K562 (cell line): ENCODE measurements around the gene ABCC5. TPM values are rescaled to one million over a fixed set of nuclear protein-coding genes. Genes with fewer than 3 reads are reported as not detected.

ENCODE experiments used
- ATF6 ChIP-seq: sonication (generic); formaldehyde crosslinking; IDR thresholded peaks from 2 replicates; pipeline ENCODE4 v1.4.0; 2020; ENCODE audit warnings: mild to moderate bottlenecking, missing genetic modification reagents
- CGGBP1 ChIP-seq: fragments of 250-450 bp; sonication (Bioruptor Pico); IDR thresholded peaks from 2 replicates; pipeline ENCODE4 v1.9.0; 2021; ENCODE audit warnings: mild to moderate bottlenecking
- GABPB1 ChIP-seq: sonication (generic); formaldehyde crosslinking; IDR thresholded peaks from 2 replicates; pipeline ENCODE4 v1.8.0; 2022; ENCODE audit warnings: mild to moderate bottlenecking, missing genetic modification reagents
- RBM25 ChIP-seq: fragments of 200-400 bp; formaldehyde crosslinking; IDR thresholded peaks from 2 replicates; pipeline ENCODE4 v1.6.1; 2018; ENCODE audit warnings: low read length, low read depth, moderate library complexity; ENCODE audit not compliant: severe bottlenecking
- RFX1 ChIP-seq: fragments of 450-650 bp; IDR thresholded peaks from 2 replicates; pipeline ENCODE4 v1.6.1; 2016; ENCODE audit warnings: mild to moderate bottlenecking, moderate library complexity
- SNRNP70 ChIP-seq: fragments of 200-400 bp; formaldehyde crosslinking; optimal IDR thresholded peaks from 2 replicates; pipeline ENCODE3; 2017; ENCODE audit warnings: low read depth, low read length
- UBTF ChIP-seq, 2 experiments: IDR thresholded peaks; 2 replicates each; pipeline ENCODE4 v1.6.1; 2012; ENCODE audit warnings: improper control_type of control experiment in 2 of 2, low read depth in 2 of 2, low read length in 2 of 2, borderline replicate concordance in 1 of 2
- ZFX ChIP-seq: sonication (generic); formaldehyde crosslinking; IDR thresholded peaks from 2 replicates; pipeline ENCODE4 v1.8.0; 2022; ENCODE audit warnings: mild to moderate bottlenecking, missing genetic modification reagents, moderate library complexity
- ZNF184 ChIP-seq: sonication (generic); formaldehyde crosslinking; IDR thresholded peaks from 2 replicates; pipeline ENCODE4 v1.5.0; 2020; ENCODE audit warnings: missing genetic modification reagents
- polyA plus RNA-seq, 8 experiments: library from polyadenylated mRNA; depleted of rRNA in 4 of 8; stranded (reverse) in 5 of 8; unstranded in 3 of 8; fragments of >200 nt; fragmentation: Nextera tagmentation in 2 of 8; fragmentation: Illumina TruSeq in 1 of 8; extraction: Ambion mirVana in 2 of 8; extraction: Trizol in 1 of 8; gene quantifications; 2 replicates each; pipeline versions ENCODE4 v1.2.1 to v1.2.3, GENCODE V29; 2011 to 2014; ENCODE audit warnings: inconsistent platforms in 1 of 8, missing spikeins in 1 of 8
- total RNA-seq, 7 experiments: library from RNA; depleted of rRNA in 6 of 7; stranded (reverse); fragments of >200 nt in 6 of 7; fragmentation: Illumina TruSeq in 2 of 7; extraction: Trizol in 2 of 7; gene quantifications; 2 replicates each; pipeline versions ENCODE4 v1.2.1 to v1.2.3, GENCODE V29; 2011 to 2021; ENCODE audit warnings: low replicate concordance in 1 of 7

ABCC5 gene
- total and polyA plus RNA-seq, 9 of the 15 experiments (the other 6 are each of a cell fraction or from before 2014, with no cell fraction given) = 22.0 to 53.0 (median 41.9) TPM

GRCh38 chr3:183951459-183951858 lies 66.2 kb downstream of the ABCC5 start (continued):
- TF ChIP-seq RFX1 (no peak), UBTF (IDR thresholded peaks at IDR 0.05; ENCODE audit: borderline replicate concordance in 1 of 2, low read depth in 2 of 2, low read length in 2 of 2) (no peak), SNRNP70 (no peak), ZFX (CRISPR knock-in tag) (no peak), ZNF184 (CRISPR knock-in tag) (no peak), CGGBP1 (CRISPR knock-in tag) (no peak), GABPB1 (CRISPR knock-in tag) (no peak), ATF6 (CRISPR knock-in tag) (no peak), RBM25 (no peak)
